ENCODE measurements around the gene AKAP9. TPM values are rescaled to one million over a fixed set of nuclear protein-coding genes. Genes with fewer than 3 reads are reported as not detected.
"Not testable (repeated sequence)": the region's sequence is repeated elsewhere in the genome, so short reads cannot be mapped to it uniquely, and the experiment has no call there.

The AKAP9 gene
- total RNA-seq, 2 donors from 2014 or later = 57.0 to 61.9 TPM

- H3K36me3 Mint-ChIP-seq (ENCODE audit: low read depth) = peaks cover 70% of the 10 kb centered on the region
- peaks cover 86% of the 10 kb centered on the region for H3K36me3 ChIP-seq (ENCODE audit: control insufficient read depth, insufficient read depth, low read length)
These were observed 159.9 kb downstream of the AKAP9 start for GRCh38 chr7:92100534-92100933.

GRCh38 chr7:92102862-92103261 is 162.2 kb downstream of the AKAP9 start:
- H3K4me3 Mint-ChIP-seq = not testable (repeated sequence)
- peaks cover 72% of the 10 kb centered on the region for H3K36me3 Mint-ChIP-seq (ENCODE audit: low read depth)

More at GRCh38 chr7:92100534-92100933, 159.9 kb downstream of the AKAP9 start:
- H3K9ac ChIP-seq (ENCODE audit: extremely low read depth, low read length, poor library complexity, severe bottlenecking) = no peak overlapping the region
- Mint-ChIP-seq H3K9me3 (no peaks in the 10 kb centered on the region), H3K27me3 (ENCODE audit: insufficient read depth) (no peaks in the 10 kb centered on the region), H3K27ac (no peak overlapping the region), H3K4me3 (no peak overlapping the region), H3K4me1 (no peaks in the 10 kb centered on the region)
- H3K4me3 ChIP-seq (ENCODE audit: low read length) = no peak overlapping the region
- no peak for TF ChIP-seq CTCF (conservative IDR thresholded peaks at IDR 0.05)
- no peaks in the 10 kb centered on the region for H3K4me1 ChIP-seq (ENCODE audit: control insufficient read depth, insufficient read depth, low read length)
- no peaks in the 10 kb centered on the region for H3K9me3 ChIP-seq (ENCODE audit: control insufficient read depth, low read length)
- H3K27me3 ChIP-seq (ENCODE audit: control insufficient read depth, insufficient read depth, low read length, poor library complexity, severe bottlenecking) = no peaks in the 10 kb centered on the region
- no peak overlapping the region for H3K27ac ChIP-seq (ENCODE audit: low read depth, low read length)
- 96% methylated on average over 1 of the region's 1 CpG; no CpG with 5 or more reads in 1 of the 2 experiments for WGBS, 2 experiments (ENCODE audit: insufficient coverage in 1 of 2, insufficient read length in 1 of 2)
- DNase-seq = no peak

GRCh38 chr7:92108821-92109220 is 168.2 kb downstream of the AKAP9 start:
- no peaks in the 10 kb centered on the region for H3K4me1 ChIP-seq (ENCODE audit: control insufficient read depth, insufficient read depth, low read length)
- no peaks in the 10 kb centered on the region for H3K9me3 Mint-ChIP-seq
- H3K27ac Mint-ChIP-seq = no peak overlapping the region
- no peak overlapping the region for H3K27ac ChIP-seq (ENCODE audit: low read depth, low read length)
- WGBS, 2 experiments (ENCODE audit: insufficient coverage in 1 of 2, insufficient read length in 1 of 2) = 96 to 98% methylated on average over 6 of the region's 8 CpGs
- H3K9me3 ChIP-seq (ENCODE audit: control insufficient read depth, low read length) = no peaks in the 10 kb centered on the region
- no peaks in the 10 kb centered on the region for H3K4me1 Mint-ChIP-seq
- no peaks in the 10 kb centered on the region for H3K27me3 ChIP-seq (ENCODE audit: control insufficient read depth, insufficient read depth, low read length, poor library complexity, severe bottlenecking)
- no peak overlapping the region for H3K9ac ChIP-seq (ENCODE audit: extremely low read depth, low read length, poor library complexity, severe bottlenecking)
- peaks cover 67% of the 10 kb centered on the region for H3K36me3 Mint-ChIP-seq (ENCODE audit: low read depth)
- no peak for TF ChIP-seq CTCF (conservative IDR thresholded peaks at IDR 0.05)
- H3K4me3 Mint-ChIP-seq = no peak overlapping the region
- DNase-seq = no peak
- no peaks in the 10 kb centered on the region for H3K27me3 Mint-ChIP-seq (ENCODE audit: insufficient read depth)
- no peak overlapping the region for H3K4me3 ChIP-seq (ENCODE audit: low read length)
- H3K36me3 ChIP-seq (ENCODE audit: control insufficient read depth, insufficient read depth, low read length) = peaks cover 82% of the 10 kb centered on the region

More at GRCh38 chr7:92102862-92103261, 162.2 kb downstream of the AKAP9 start:
- H3K27ac Mint-ChIP-seq; H3K9me3 Mint-ChIP-seq; H3K27me3 Mint-ChIP-seq (ENCODE audit: insufficient read depth); DNase-seq; H3K4me1 Mint-ChIP-seq; H3K27ac ChIP-seq (ENCODE audit: low read depth, low read length); H3K9ac ChIP-seq (ENCODE audit: extremely low read depth, low read length, poor library complexity, severe bottlenecking); H3K4me1 ChIP-seq (ENCODE audit: control insufficient read depth, insufficient read depth, low read length); H3K9me3 ChIP-seq (ENCODE audit: control insufficient read depth, low read length); H3K4me3 ChIP-seq (ENCODE audit: low read length); H3K27me3 ChIP-seq (ENCODE audit: control insufficient read depth, insufficient read depth, low read length, poor library complexity, severe bottlenecking): not testable (repeated sequence)
- 92 to 93% methylated on average over 2 to 5 of the region's 5 CpGs for WGBS, 2 experiments (ENCODE audit: insufficient coverage in 1 of 2, insufficient read length in 1 of 2)
- H3K36me3 ChIP-seq (ENCODE audit: control insufficient read depth, insufficient read depth, low read length) = peaks cover 82% of the 10 kb centered on the region

- no peak for DNase-seq
- 96 to 100% methylated on average over 1 to 2 of the region's 2 CpGs for WGBS, 2 experiments (ENCODE audit: insufficient coverage in 1 of 2, insufficient read length in 1 of 2)
- peaks cover 62% of the 10 kb centered on the region for H3K36me3 Mint-ChIP-seq (ENCODE audit: low read depth)
- H3K27ac ChIP-seq (ENCODE audit: low read depth, low read length) = no peak overlapping the region
- no peaks in the 10 kb centered on the region for H3K9me3 Mint-ChIP-seq
- no peaks in the 10 kb centered on the region for H3K9me3 ChIP-seq (ENCODE audit: control insufficient read depth, low read length)
- H3K4me1 Mint-ChIP-seq = no peaks in the 10 kb centered on the region
- H3K27me3 Mint-ChIP-seq (ENCODE audit: insufficient read depth) = no peaks in the 10 kb centered on the region
- no peak overlapping the region for H3K4me3 Mint-ChIP-seq
- peaks cover 85% of the 10 kb centered on the region for H3K36me3 ChIP-seq (ENCODE audit: control insufficient read depth, insufficient read depth, low read length)
- H3K27ac Mint-ChIP-seq = no peak overlapping the region
- no peaks in the 10 kb centered on the region for H3K27me3 ChIP-seq (ENCODE audit: control insufficient read depth, insufficient read depth, low read length, poor library complexity, severe bottlenecking)
- H3K9ac ChIP-seq (ENCODE audit: extremely low read depth, low read length, poor library complexity, severe bottlenecking) = no peak overlapping the region
- H3K4me3 ChIP-seq (ENCODE audit: low read length) = no peak overlapping the region
- no peak for TF ChIP-seq CTCF (conservative IDR thresholded peaks at IDR 0.05)
- no peaks in the 10 kb centered on the region for H3K4me1 ChIP-seq (ENCODE audit: control insufficient read depth, insufficient read depth, low read length)
These were observed 170.2 kb downstream of the AKAP9 start for GRCh38 chr7:92110857-92111256.
